Measurements from ENCODE around the gene CA10. TPM values are rescaled to one million over a fixed set of nuclear protein-coding genes. Genes with fewer than 3 reads are reported as not detected.

Gene CA10
- total RNA-seq, 2 experiments from 2014 or later, result not detected

- no peaks in the 10 kb centered on the region for H3K27me3 Mint-ChIP-seq
- no peak for DNase-seq
- H3K36me3 Mint-ChIP-seq (ENCODE audit: low read depth), result no peaks in the 10 kb centered on the region
- no peak overlapping the region for H3K4me3 Mint-ChIP-seq
- H3K27ac Mint-ChIP-seq, result no peak overlapping the region
- POLR2A ChIA-PET, result no interaction called here
- H3K4me1 Mint-ChIP-seq, result no peaks in the 10 kb centered on the region
- CTCF ChIA-PET, result no interaction called here
- H3K9me3 Mint-ChIP-seq, result peaks cover 2% of the 10 kb centered on the region
Measured at GRCh38 chr17:52071712-52072111, 86.8 kb downstream of the CA10 start.

DNA sequence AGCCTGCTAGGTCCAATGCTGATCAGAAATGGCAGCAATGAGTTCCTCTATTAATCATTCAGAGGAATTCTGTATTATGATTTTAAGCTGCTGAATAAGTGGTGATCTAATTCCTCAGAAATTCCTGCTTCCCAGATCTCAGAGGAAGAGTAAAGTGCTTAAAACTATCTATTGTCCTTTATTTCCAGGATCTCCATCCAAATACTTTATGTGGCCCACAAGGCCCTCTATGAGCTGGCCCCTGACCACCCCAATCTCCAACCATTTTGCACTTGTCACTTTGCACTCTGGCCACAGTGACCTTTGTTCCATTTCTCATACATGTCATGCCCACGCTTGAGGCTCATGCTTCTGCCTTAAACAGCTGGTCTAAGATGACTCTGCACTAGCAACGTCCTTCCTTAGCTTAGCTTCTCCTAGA lies 93.7 kb downstream of the CA10 start:
- Mint-ChIP-seq H3K9me3 (peaks cover 2% of the 10 kb centered on the region), H3K27ac (no peak overlapping the region), H3K36me3 (ENCODE audit: low read depth) (no peaks in the 10 kb centered on the region), H3K27me3 (no peaks in the 10 kb centered on the region), H3K4me3 (no peak overlapping the region), H3K4me1 (no peaks in the 10 kb centered on the region)
- CTCF ChIA-PET, result no interaction called here
- DNase-seq, result no peak
- POLR2A ChIA-PET, result no interaction called here

DNA sequence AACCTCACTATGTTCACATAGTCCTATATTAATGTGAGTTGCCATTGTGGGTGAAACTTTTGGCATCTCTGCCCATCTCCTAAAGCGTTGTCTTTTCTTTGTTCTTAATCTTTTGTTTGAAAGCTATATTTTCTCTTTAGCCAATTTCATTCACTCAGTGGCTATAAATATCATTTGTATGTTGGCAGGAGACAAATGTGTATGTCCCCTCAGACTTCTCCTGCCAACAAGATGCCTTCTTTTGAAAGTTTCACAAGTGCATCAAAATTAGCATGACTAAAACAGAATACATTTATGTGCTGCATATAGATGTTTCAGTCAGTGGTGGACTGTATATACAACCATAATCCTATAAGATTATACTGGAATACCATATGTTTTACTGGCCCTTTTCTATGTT lies 109.0 kb downstream of the CA10 start:
- H3K9me3 Mint-ChIP-seq, result peaks cover 4% of the 10 kb centered on the region
- H3K4me1 Mint-ChIP-seq, result no peaks in the 10 kb centered on the region
- no peak overlapping the region for H3K4me3 Mint-ChIP-seq
- CTCF ChIA-PET, result no interaction called here
- no peaks in the 10 kb centered on the region for H3K27me3 Mint-ChIP-seq
- no peaks in the 10 kb centered on the region for H3K36me3 Mint-ChIP-seq (ENCODE audit: low read depth)
- POLR2A ChIA-PET, result no interaction called here
- no peak for DNase-seq
- no peak overlapping the region for H3K27ac Mint-ChIP-seq

- POLR2A ChIA-PET, result no interaction called here
- no peaks in the 10 kb centered on the region for H3K27me3 Mint-ChIP-seq
Measured at GRCh38 chr17:52049051-52049450, 109.5 kb downstream of the CA10 start.

GRCh38 chr17:52048137-52048898 lies 110.2 kb downstream of the CA10 start:
- Mint-ChIP-seq H3K4me3 (no peak overlapping the region), H3K27me3 (no peaks in the 10 kb centered on the region), H3K27ac (no peak overlapping the region), H3K4me1 (no peaks in the 10 kb centered on the region), H3K36me3 (ENCODE audit: low read depth) (no peaks in the 10 kb centered on the region), H3K9me3 (peaks cover 4% of the 10 kb centered on the region)
- ChIA-PET POLR2A (no interaction called here), CTCF (no interaction called here)
- no peak for DNase-seq

More at GRCh38 chr17:52049051-52049450, 109.5 kb downstream of the CA10 start:
- no peak for DNase-seq
- Mint-ChIP-seq H3K4me1 (no peaks in the 10 kb centered on the region), H3K27ac (no peak overlapping the region), H3K36me3 (ENCODE audit: low read depth) (no peaks in the 10 kb centered on the region), H3K4me3 (no peak overlapping the region), H3K9me3 (peaks cover 4% of the 10 kb centered on the region)
- CTCF ChIA-PET, result no interaction called here

DNA sequence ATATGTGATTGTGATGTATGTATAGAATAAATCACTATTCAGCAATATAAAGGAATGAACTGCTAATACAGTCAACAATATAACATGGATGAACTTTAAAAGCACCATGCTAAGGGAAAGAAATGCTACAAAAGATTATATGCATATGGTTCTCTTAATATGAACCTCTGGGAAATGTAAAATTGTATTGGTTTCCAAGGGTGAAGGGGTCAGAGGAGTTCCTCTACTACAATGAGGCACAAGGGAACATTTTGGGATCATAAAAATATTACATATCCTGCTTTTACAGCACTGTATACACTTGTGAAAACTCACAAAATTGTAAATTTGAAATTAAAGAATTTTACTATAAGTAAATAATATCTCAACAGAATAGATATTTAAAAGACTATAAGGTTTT lies 111.4 kb downstream of the CA10 start:
- H3K27me3 Mint-ChIP-seq, result no peaks in the 10 kb centered on the region
- no peak overlapping the region for H3K27ac Mint-ChIP-seq
- ChIA-PET CTCF (no interaction called here), POLR2A (no interaction called here)
- H3K9me3 Mint-ChIP-seq, result peaks cover 4% of the 10 kb centered on the region
- no peaks in the 10 kb centered on the region for H3K36me3 Mint-ChIP-seq (ENCODE audit: low read depth)
- no peaks in the 10 kb centered on the region for H3K4me1 Mint-ChIP-seq
- no peak for DNase-seq
- H3K4me3 Mint-ChIP-seq, result no peak overlapping the region

DNA sequence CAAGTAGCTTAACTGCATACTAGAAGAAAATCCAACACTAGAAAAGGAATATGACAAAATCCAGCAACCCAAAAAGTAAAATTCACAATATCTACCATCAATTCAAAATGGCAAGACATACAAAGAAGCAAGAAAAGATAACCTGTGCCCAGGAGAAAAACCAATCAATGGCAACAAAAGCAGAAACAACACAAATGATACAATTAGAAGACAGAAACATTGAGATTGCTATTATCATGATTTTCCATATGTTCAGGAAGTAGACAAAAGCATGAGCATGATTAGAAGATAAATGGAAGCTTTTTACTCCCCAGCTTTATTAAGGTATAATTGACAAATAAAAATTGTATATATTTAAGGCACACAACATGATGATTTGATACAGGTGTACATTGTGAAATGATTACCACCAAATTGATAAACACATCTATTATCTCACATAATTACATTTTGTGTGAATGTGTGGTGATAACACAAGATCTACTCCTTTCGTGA lies 117.3 kb downstream of the CA10 start:
- no peaks in the 10 kb centered on the region for H3K4me1 Mint-ChIP-seq
- H3K9me3 Mint-ChIP-seq, result no peaks in the 10 kb centered on the region
- H3K27me3 Mint-ChIP-seq, result no peaks in the 10 kb centered on the region
- no peak overlapping the region for H3K27ac Mint-ChIP-seq
- no peak for DNase-seq
- H3K4me3 Mint-ChIP-seq, result no peak overlapping the region
- no peaks in the 10 kb centered on the region for H3K36me3 Mint-ChIP-seq (ENCODE audit: low read depth)
- ChIA-PET CTCF (no interaction called here), POLR2A (no interaction called here)

- POLR2A ChIA-PET, result no interaction called here
- no peaks in the 10 kb centered on the region for H3K4me1 Mint-ChIP-seq
Measured at GRCh38 chr17:52036416-52036815, 122.1 kb downstream of the CA10 start.

DNA sequence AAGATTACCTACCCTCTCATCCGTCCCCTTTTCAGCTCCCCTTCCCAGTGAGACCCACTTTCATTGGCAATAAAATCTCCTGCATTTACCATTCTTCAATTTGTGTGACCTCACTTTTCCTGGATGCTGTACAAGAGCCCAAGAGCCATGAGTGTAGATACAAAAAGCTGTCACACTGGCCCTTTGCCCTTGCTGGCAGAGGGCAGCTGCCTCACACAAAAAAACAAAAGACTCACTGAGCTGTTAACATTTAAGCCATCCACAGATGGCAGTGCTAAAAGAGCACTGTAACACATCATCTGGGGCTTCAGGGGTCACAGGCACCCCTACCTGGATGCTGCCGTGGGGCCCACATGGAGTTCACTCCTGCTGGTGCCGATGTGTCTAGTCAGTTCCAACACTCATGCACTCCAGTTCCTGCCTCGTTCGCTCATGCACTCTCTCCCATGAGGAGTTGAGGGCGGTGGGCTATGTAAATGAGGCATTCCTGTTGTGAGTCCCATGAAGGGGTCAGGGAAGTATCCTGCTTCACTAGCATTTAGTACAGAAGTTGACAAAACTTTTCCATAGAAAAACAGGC lies 123.1 kb downstream of the CA10 start:
- no peaks in the 10 kb centered on the region for H3K4me1 Mint-ChIP-seq
- H3K36me3 Mint-ChIP-seq (ENCODE audit: low read depth), result no peaks in the 10 kb centered on the region
- no peaks in the 10 kb centered on the region for H3K9me3 Mint-ChIP-seq
- H3K27ac Mint-ChIP-seq, result no peak overlapping the region
- CTCF ChIA-PET, result no interaction called here
- H3K4me3 Mint-ChIP-seq, result no peak overlapping the region
- DNase-seq, result no peak
- no peaks in the 10 kb centered on the region for H3K27me3 Mint-ChIP-seq
- POLR2A ChIA-PET, result no interaction called here

More at GRCh38 chr17:52036416-52036815, 122.1 kb downstream of the CA10 start:
- H3K36me3 Mint-ChIP-seq (ENCODE audit: low read depth), result no peaks in the 10 kb centered on the region
- DNase-seq, result no peak
- no peak overlapping the region for H3K27ac Mint-ChIP-seq
- H3K27me3 Mint-ChIP-seq, result no peaks in the 10 kb centered on the region
- no peak overlapping the region for H3K4me3 Mint-ChIP-seq
- CTCF ChIA-PET, result no interaction called here
- H3K9me3 Mint-ChIP-seq, result no peaks in the 10 kb centered on the region

DNA sequence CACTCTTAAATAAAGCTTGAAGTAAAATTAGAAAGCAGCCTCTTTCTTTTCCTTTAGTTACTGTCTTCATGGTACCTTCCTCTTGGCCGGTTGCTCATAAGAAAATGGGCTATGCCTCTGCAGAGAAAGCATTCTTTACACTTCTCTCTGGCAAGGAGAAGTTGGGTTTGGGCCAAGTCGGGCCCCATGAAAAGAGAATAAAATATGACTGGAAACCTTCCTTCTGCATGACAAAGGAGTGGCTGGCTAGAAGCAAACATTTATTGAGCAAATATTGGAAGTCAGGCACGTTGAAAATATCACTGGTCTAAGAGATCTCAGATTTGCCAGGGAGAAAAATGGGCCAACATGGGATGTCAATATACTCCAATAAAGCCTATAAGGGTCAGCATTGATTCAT lies 126.1 kb downstream of the CA10 start:
- Mint-ChIP-seq H3K4me1 (no peaks in the 10 kb centered on the region), H3K27me3 (no peaks in the 10 kb centered on the region)

GRCh38 chr17:52030052-52030451 lies 128.5 kb downstream of the CA10 start:
- Mint-ChIP-seq H3K4me1 (no peaks in the 10 kb centered on the region), H3K27me3 (no peaks in the 10 kb centered on the region), H3K36me3 (ENCODE audit: low read depth) (no peaks in the 10 kb centered on the region), H3K9me3 (no peaks in the 10 kb centered on the region), H3K4me3 (no peak overlapping the region), H3K27ac (no peak overlapping the region)
- DNase-seq, result no peak
- POLR2A ChIA-PET, result no interaction called here
- CTCF ChIA-PET, result no interaction called here

More for the DNA sequence above, 126.1 kb downstream of the CA10 start:
- no peak for DNase-seq
- POLR2A ChIA-PET, result no interaction called here
- H3K4me3 Mint-ChIP-seq, result no peak overlapping the region
- no peak overlapping the region for H3K27ac Mint-ChIP-seq
- no peaks in the 10 kb centered on the region for H3K9me3 Mint-ChIP-seq
- no peaks in the 10 kb centered on the region for H3K36me3 Mint-ChIP-seq (ENCODE audit: low read depth)
- CTCF ChIA-PET, result no interaction called here

- Mint-ChIP-seq H3K9me3 (no peaks in the 10 kb centered on the region), H3K4me1 (no peaks in the 10 kb centered on the region), H3K27me3 (no peaks in the 10 kb centered on the region), H3K4me3 (no peak overlapping the region), H3K36me3 (ENCODE audit: low read depth) (no peaks in the 10 kb centered on the region), H3K27ac (no peak overlapping the region)
- POLR2A ChIA-PET, result no interaction called here
- CTCF ChIA-PET, result no interaction called here
- no peak for DNase-seq
Measured at GRCh38 chr17:52027620-52028295, 130.8 kb downstream of the CA10 start.

DNA sequence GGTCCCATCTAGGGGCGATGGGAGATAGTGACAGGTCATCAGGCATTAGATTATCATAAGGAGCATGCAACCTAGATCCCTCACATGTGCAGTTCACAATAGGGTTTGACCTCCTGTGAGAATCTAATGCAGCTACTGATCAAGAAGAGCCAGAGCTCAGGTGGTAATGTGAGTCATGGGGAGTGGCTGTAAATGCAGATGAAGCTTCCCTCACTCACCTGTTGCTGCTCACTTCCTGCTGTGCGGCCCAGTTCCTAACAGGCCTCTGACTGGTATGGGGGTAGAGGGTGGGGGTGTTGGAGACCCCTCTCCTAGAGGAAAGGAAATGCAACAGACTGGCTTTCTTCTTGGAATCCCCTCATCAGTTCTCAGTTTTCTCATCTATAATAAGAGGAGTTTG lies 131.4 kb downstream of the CA10 start:
- ChIA-PET CTCF (no interaction called here), POLR2A (no interaction called here)
- H3K4me3 Mint-ChIP-seq, result no peak overlapping the region
- DNase-seq, result no peak
- H3K27ac Mint-ChIP-seq, result no peak overlapping the region
- H3K4me1 Mint-ChIP-seq, result no peaks in the 10 kb centered on the region
- H3K9me3 Mint-ChIP-seq, result no peaks in the 10 kb centered on the region
- no peaks in the 10 kb centered on the region for H3K27me3 Mint-ChIP-seq
- H3K36me3 Mint-ChIP-seq (ENCODE audit: low read depth), result no peaks in the 10 kb centered on the region

Data from activated CD4-positive, alpha-beta T cell treated with anti-CD3 and anti-CD28 coated beads, Interleukin-2, amount 10 ng/mL, durations not matched to agents 7 days and 5 days (primary cell).